ENCODE measurements around the gene DMC1.

DNA sequence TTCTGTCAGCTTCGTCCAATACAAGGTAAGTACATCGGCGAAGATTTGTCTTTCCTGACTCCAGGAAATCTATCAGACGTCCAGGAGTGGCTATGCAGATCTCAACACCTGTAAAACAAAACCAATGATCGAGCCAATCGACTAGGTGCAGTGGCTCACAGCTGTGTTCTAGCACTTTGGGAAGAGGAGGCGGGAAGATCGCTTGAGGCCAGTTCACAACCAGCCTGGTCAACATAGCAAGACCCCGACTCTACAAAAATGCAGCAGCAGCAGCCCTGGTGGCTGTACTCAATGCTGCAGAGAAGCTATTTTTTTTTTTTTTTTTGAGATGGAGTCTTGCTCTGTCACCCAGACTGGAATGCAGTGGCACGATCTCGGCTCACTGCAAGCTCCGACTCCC is 75.0 kb downstream of the DMC1 start:
- TF ChIP-seq EP300 (IDR thresholded peaks at IDR 0.05) = no peak
- TF ChIP-seq, protein P1, sequence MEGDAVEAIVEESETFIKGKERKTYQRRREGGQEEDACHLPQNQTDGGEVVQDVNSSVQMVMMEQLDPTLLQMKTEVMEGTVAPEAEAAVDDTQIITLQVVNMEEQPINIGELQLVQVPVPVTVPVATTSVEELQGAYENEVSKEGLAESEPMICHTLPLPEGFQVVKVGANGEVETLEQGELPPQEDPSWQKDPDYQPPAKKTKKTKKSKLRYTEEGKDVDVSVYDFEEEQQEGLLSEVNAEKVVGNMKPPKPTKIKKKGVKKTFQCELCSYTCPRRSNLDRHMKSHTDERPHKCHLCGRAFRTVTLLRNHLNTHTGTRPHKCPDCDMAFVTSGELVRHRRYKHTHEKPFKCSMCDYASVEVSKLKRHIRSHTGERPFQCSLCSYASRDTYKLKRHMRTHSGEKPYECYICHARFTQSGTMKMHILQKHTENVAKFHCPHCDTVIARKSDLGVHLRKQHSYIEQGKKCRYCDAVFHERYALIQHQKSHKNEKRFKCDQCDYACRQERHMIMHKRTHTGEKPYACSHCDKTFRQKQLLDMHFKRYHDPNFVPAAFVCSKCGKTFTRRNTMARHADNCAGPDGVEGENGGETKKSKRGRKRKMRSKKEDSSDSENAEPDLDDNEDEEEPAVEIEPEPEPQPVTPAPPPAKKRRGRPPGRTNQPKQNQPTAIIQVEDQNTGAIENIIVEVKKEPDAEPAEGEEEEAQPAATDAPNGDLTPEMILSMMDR (IDR thresholded peaks at IDR 0.05) = no peak

Measured in tibial nerve (tissue), 4 donors.